ENCODE results near the gene ZMYND8. TPM values are rescaled to one million over a fixed set of nuclear protein-coding genes. Genes with fewer than 3 reads are reported as not detected.

The ZMYND8 gene
- polyA plus RNA-seq, 1 donor from 2014 or later: 16.7 TPM

DNA sequence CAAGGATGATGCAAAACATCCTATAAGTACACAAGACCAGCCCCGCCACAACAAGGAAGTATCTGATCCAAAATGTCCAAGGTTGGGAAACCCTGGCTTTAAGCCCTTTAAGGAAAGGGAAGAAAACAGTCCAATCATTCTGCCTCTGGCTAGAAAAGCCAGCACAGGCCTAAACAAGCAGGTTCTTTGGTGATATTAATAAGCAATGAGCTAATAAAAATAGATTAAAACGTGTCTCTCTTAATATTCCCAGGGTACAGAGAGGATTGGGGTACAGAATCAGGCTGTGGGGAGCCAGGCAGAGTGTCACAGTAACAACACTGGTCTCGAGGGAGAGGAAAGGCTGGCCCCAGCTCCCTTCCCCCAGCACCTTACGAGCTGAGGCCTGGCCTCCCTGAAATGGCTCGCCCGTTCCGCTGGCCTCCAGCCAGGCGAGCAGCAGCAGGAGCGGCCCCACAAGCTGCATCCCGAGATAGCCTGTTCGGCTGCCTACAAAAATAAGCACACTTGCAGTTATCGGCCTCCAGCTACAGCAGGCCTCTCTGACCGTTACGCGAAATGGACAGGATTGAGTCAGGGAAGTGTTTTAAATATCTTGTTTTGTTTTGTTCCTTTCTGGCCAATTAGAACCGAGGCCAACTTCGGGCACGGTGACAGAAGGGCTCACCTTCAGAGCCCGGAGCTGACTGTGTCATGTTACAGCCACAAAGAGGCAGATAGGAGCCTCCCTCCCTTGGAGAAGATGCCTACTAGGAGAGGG is 4.0 kb upstream of the ZMYND8 start:
- Mint-ChIP-seq H3K4me1 (peaks cover 41 to 56% (median 56%) of the 10 kb centered on the region in 3 donors), H3K27ac (peak overlapping the region in 2 of 3 donors; percentile 93 to 97), H3K9me3 (no peaks in the 10 kb centered on the region), H3K27me3 (no peaks in the 10 kb centered on the region), H3K36me3 (peaks cover 4% of the 10 kb centered on the region), H3K4me3 (peak overlapping the region in 3 of 4 donors; percentile 69 to 94 (median 88))

DNA sequence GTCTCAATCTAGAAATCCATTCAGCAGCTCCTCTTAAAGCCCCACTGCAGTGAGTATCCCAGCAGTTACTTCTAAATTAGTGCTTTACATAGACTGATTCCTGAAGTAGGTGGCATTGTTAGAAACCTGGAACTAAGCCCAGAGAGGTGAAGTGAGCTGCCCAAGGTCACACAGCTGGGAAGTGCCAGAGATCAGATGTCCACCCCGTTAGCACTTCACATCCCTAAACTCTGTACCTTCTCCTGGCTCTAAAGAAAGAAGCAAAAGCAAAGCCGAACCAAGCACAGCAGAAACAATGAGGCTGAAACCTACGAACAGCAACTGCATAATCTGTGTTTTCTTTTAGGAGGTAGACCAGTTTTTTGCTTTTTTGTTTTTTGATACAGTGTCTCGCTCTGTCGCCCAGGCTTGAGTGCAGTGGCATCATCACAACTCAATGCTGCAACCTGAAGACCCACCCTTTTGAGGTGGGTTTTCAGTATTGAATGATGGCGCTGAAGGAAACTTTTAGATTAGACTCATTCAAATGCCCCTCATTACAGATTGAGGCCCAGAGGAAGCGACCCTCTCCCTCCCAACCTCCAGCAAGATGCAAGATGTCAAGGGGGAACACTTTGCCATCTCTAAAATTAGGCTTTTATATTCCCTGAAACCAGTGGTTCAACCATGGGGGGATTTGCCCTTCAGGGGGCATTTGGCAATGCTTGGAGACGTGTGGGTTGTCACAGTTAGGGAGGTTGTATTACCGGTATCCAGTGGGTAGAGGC is 3.2 kb upstream of the ZMYND8 start:
- no peaks in the 10 kb centered on the region for H3K27me3 Mint-ChIP-seq
- H3K4me3 Mint-ChIP-seq: peak overlapping the region in 3 of 4 donors; percentile 55 to 94 (median 88)
- H3K4me1 Mint-ChIP-seq: peaks cover 46 to 63% (median 60%) of the 10 kb centered on the region in 3 donors
- H3K27ac Mint-ChIP-seq: peak overlapping the region in 2 of 3 donors; percentile 93 to 97
- H3K36me3 Mint-ChIP-seq: peaks cover 4% of the 10 kb centered on the region
- no peaks in the 10 kb centered on the region for H3K9me3 Mint-ChIP-seq

GRCh38 chr20:47358672-47359529 is 2.4 kb upstream of the ZMYND8 start:
- Mint-ChIP-seq H3K9me3 (no peaks in the 10 kb centered on the region), H3K4me3 (peak overlapping the region in 3 of 4 donors; percentile 55 to 94 (median 63)), H3K36me3 (peaks cover 4% of the 10 kb centered on the region), H3K27me3 (no peaks in the 10 kb centered on the region), H3K4me1 (peaks cover 54 to 71% (median 62%) of the 10 kb centered on the region in 3 donors), H3K27ac (peak overlapping the region in 2 of 3 donors; percentile 93 to 97)

DNA sequence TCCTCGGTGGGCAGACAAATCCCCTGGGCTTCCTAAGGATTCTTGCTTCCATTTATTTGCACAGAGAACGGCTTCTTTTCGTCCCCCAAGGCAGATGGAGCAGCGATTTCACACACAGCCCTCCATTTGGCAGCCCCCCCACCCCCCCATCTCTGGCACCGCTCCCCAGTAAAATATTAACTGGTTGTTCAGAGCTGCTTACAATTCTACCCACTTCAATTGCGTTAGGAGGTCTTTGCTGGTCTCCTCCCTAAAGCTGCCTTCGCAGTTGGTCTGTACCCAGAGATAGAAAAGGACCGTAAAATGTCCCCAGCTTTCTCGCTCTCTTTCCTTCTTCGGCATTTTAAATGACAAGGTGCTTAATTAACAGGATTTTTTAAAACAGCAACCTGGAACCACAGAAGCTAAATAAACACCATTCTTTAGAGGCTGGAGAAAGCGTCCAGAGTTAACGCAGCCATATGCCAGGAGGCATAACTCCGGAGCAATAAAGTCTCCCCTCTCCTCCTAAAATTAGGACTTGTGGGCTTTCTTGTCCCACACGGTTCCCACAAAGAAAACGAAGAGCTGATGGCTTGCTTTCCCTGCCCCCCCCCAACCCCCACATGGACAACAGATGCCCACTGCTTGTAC is 1.7 kb upstream of the ZMYND8 start:
- Mint-ChIP-seq H3K36me3 (peaks cover 4% of the 10 kb centered on the region), H3K9me3 (no peaks in the 10 kb centered on the region), H3K4me1 (peaks cover 54 to 77% (median 66%) of the 10 kb centered on the region in 3 donors), H3K27ac (peak overlapping the region in 2 of 3 donors; percentile 97 to 99), H3K4me3 (peak overlapping the region in 2 of 4 donors; percentile 76 to 94), H3K27me3 (no peaks in the 10 kb centered on the region)

- peak overlapping the region in 1 of 3 donors; percentile 99 for H3K27ac Mint-ChIP-seq
- H3K4me1 Mint-ChIP-seq: peaks cover 48 to 78% (median 66%) of the 10 kb centered on the region in 3 donors
- no peaks in the 10 kb centered on the region for H3K9me3 Mint-ChIP-seq
- peak overlapping the region in 1 of 4 donors; percentile 94 for H3K4me3 Mint-ChIP-seq
- H3K27me3 Mint-ChIP-seq: no peaks in the 10 kb centered on the region
- H3K36me3 Mint-ChIP-seq: peaks cover 4% of the 10 kb centered on the region
Measured at GRCh38 chr20:47357296-47358038, 968 bp upstream of the ZMYND8 start.

DNA sequence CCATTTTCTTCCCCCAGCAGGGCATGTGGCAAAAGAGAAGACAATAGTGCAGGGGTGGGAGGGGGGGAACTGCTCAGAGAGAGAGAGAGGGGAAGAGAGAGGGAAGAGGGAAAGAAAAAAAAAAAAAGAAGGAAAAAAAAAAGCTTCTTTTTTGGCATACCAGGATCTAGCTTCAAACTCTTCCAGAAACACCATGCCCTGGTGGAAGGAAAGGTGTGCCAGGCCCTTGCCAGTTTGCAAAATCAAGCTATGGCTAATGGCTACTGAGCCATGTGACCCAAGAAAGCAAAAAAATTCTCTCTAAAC is 326 bp downstream of the ZMYND8 start:
- Mint-ChIP-seq H3K27ac (peak overlapping the region in 1 of 3 donors; percentile 99), H3K4me3 (peak overlapping the region in 1 of 4 donors; percentile 94), H3K27me3 (no peaks in the 10 kb centered on the region), H3K4me1 (peaks cover 48 to 78% (median 64%) of the 10 kb centered on the region in 3 donors), H3K9me3 (no peaks in the 10 kb centered on the region), H3K36me3 (peaks cover 3% of the 10 kb centered on the region)

DNA sequence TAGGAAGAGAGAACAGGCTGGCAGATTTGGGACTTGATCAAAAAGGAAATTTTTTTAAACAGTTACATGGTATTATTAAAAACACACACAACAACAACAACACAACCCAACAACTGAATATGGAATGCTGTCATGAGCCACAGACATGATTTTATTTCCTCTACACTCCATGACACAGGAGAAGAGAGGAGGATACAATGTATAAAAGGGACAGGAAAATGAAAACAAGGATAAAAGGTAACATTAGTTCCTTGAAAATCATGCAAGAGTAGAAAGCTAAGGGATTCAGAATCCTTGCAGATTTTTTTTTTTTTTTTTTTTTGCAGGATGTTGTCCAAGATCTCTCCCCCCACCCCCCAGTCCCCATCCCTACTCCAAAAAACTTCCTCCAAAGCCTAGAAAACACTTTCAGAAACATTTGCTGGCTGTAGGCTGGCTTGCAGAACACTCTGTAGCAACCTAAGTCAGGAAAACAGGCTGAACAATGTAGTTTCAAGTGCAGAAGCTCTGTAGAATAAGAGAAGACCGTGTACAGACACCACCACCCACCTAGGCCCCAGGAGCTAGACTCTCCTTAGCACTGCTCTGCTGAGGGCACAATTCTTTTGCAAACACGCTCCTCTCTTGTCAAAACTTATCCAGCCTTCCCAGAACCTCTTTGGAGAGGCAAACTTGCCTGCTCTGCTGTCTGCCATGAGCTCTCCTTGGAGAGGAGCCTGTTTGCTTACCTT is 845 bp downstream of the ZMYND8 start:
- peak overlapping the region in 1 of 3 donors; percentile 99 for H3K27ac Mint-ChIP-seq
- H3K4me1 Mint-ChIP-seq: peaks cover 44 to 73% (median 60%) of the 10 kb centered on the region in 3 donors
- no peaks in the 10 kb centered on the region for H3K9me3 Mint-ChIP-seq
- peak overlapping the region in 1 of 4 donors; percentile 94 for H3K4me3 Mint-ChIP-seq
- H3K27me3 Mint-ChIP-seq: no peaks in the 10 kb centered on the region
- peaks cover 3% of the 10 kb centered on the region for H3K36me3 Mint-ChIP-seq

DNA sequence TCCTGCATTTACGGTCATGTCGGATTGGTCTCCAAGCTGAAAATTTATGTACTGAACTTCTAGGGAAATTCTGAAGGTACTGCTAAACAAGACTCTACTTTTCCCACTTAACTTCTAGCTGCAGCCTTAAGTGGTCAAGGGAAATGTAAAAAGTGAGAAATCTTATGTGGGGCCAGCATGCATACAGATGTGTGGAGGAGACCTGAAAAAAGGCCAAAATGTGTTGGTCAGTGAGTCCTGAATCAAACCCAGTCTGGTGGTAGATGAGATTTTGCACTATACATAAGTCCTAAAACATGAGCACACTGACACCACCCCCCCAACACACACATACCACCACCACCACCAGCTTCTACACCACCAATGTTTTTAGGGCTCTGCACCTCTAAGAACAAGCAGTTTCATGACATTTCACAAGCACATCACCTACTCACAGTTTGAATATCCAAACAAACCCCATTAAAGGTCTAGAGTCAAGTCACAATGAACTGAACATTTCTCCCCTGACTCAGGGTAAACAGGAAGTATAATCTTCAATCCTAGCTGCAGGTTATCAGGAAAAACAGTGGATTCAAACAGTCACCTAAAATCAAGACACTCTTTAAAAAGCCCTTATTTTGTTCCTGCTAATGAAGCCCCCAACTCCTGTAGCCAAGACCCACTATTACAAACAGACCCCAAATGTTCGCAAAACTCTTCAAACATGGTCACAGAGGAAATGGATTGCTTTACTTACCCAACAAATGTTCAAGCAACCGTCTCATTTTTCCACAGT is 1.6 kb downstream of the ZMYND8 start:
- Mint-ChIP-seq H3K9me3 (no peaks in the 10 kb centered on the region), H3K27ac (peak overlapping the region in 1 of 3 donors; percentile 99), H3K27me3 (no peaks in the 10 kb centered on the region)

GRCh38 chr20:47354464-47354713 is 2.1 kb downstream of the ZMYND8 start:
- Mint-ChIP-seq H3K27ac (peak overlapping the region in 1 of 3 donors; percentile 99), H3K36me3 (peaks cover 3% of the 10 kb centered on the region), H3K4me1 (peaks cover 32 to 60% (median 47%) of the 10 kb centered on the region in 3 donors), H3K27me3 (no peaks in the 10 kb centered on the region), H3K4me3 (peak overlapping the region in 1 of 4 donors; percentile 94), H3K9me3 (no peaks in the 10 kb centered on the region)

More for the DNA sequence above, 1.6 kb downstream of the ZMYND8 start:
- Mint-ChIP-seq H3K4me1 (peaks cover 37 to 66% (median 52%) of the 10 kb centered on the region in 3 donors), H3K4me3 (peak overlapping the region in 1 of 4 donors; percentile 94), H3K36me3 (peaks cover 3% of the 10 kb centered on the region)

DNA sequence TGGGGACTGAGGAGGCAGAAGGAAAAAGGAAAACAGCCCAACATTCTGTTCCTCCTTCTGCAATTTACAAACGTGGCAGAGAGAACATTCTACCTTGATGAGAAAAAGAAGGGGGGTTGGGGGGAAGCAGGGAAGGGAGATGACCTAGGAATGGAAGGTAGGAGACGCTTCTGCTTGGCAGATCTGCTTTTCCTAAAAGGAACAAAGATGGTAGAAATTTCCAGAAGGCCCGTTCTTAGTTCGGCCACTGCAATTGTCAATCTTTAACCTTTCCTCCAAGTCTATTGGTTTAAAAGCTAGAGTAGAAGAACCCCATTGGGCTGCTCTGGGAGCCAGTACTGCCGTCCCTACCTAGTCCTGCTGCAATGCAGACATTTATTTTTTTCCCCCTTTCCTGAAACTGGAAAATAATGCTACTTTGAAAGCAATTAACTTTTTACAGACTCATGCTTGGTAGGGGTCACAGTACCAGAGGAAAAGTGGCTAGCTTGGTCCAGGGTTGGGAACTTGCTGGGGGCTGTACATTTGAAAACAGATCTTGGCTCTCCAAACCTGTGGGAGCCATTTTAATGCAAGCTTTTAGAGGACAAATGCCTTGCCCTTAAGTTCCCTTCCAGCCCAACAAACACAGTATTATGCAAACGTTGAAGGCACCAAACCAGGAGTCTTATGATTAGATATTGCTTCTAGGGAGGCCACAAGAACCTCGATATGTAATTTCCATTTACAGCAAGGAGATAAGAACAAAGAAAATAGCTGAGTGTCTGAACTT is 2.6 kb downstream of the ZMYND8 start:
- Mint-ChIP-seq H3K4me1 (peaks cover 32 to 55% (median 43%) of the 10 kb centered on the region in 3 donors), H3K27me3 (no peaks in the 10 kb centered on the region), H3K9me3 (no peaks in the 10 kb centered on the region), H3K4me3 (peak overlapping the region in 1 of 4 donors; percentile 94), H3K27ac (peak overlapping the region in 1 of 3 donors; percentile 99), H3K36me3 (peaks cover 3% of the 10 kb centered on the region)

DNA sequence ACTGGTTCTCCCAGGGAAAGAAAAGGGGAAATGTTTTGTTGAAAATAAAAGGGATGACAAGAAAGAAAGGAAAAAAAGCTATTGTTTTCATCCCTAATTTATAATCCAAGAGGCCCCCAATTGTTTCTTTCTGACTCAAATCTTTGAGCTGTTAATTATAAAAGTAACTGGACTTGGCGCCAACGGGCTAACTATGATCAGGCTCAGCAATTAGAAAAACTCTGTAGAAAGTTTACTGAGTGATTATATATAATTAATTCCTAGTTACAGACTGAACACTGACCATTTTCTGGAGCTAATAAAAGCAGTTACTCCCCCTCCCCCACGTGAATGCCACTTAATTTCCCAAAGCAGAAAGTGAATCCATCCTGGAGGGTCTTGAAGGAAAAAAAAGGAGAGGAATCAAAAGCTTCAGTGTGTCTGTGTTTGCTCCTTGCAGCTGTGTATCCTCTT is 3.2 kb downstream of the ZMYND8 start:
- Mint-ChIP-seq H3K27ac (no peak overlapping the region), H3K4me3 (peak overlapping the region in 1 of 4 donors; percentile 94), H3K27me3 (no peaks in the 10 kb centered on the region), H3K9me3 (no peaks in the 10 kb centered on the region), H3K36me3 (peaks cover 3% of the 10 kb centered on the region), H3K4me1 (peaks cover 30 to 51% (median 38%) of the 10 kb centered on the region in 3 donors)
